T-helper 2 cell treated with Interferon-gamma antibody and Interleukin-4, amounts not matched to agents 100 ng/mL and 5 ng/mL, for 36 hours (primary cell): ENCODE measurements around the gene XIRP2. TPM values are rescaled to one million over a fixed set of nuclear protein-coding genes. Genes with fewer than 3 reads are reported as not detected.
"Not testable (repeated sequence)": the region's sequence is repeated elsewhere in the genome, so short reads cannot be mapped to it uniquely, and the experiment has no call there.

Experiments used
- intact Hi-C: fragments of 100-400 bp; cut with micrococcal nuclease; formaldehyde crosslinking; loops from one replicate; pipeline ENCODE4 v1.15.1; 2023
- total RNA-seq: library from RNA; stranded (reverse); gene quantifications from 2 replicates; pipeline ENCODE4 v1.2.3, GENCODE V29; 2022

The XIRP2 gene
- total RNA-seq, 1 donor from 2014 or later: not detected

- intact Hi-C loops: no loop called here
Measured at GRCh38 chr2:167049659-167050058, 161.4 kb downstream of the XIRP2 start.

GRCh38 chr2:167052825-167053224, 164.5 kb downstream of the XIRP2 start:
- intact Hi-C loops: no loop called here

GRCh38 chr2:167054881-167055280, 166.6 kb downstream of the XIRP2 start:
- intact Hi-C loops: no loop called here

- intact Hi-C loops: no loop called here
Measured at GRCh38 chr2:167057446-167057845, 169.2 kb downstream of the XIRP2 start.

GRCh38 chr2:167059173-167059572, 170.9 kb downstream of the XIRP2 start:
- intact Hi-C loops: no loop called here

GRCh38 chr2:167069855-167070254, 181.6 kb downstream of the XIRP2 start:
- intact Hi-C loops: no loop called here

GRCh38 chr2:167075708-167076107, 187.4 kb downstream of the XIRP2 start:
- intact Hi-C loops: not testable (repeated sequence)

GRCh38 chr2:167098931-167099330, 210.7 kb downstream of the XIRP2 start:
- intact Hi-C loops: not testable (repeated sequence)

GRCh38 chr2:167100506-167100905, 212.2 kb downstream of the XIRP2 start:
- intact Hi-C loops: no loop called here

- intact Hi-C loops: no loop called here
Measured at GRCh38 chr2:167103028-167103756, 214.9 kb downstream of the XIRP2 start.

- intact Hi-C loops: no loop called here
Measured at GRCh38 chr2:167103757-167104133, 215.5 kb downstream of the XIRP2 start.

GRCh38 chr2:167104691-167105090, 216.4 kb downstream of the XIRP2 start:
- intact Hi-C loops: no loop called here

GRCh38 chr2:167109682-167110081, 221.4 kb downstream of the XIRP2 start:
- intact Hi-C loops: not testable (repeated sequence)

- intact Hi-C loops: no loop called here
Measured at GRCh38 chr2:167110345-167110744, 222.1 kb downstream of the XIRP2 start.

- intact Hi-C loops: no loop called here
Measured at GRCh38 chr2:167114018-167114417, 225.7 kb downstream of the XIRP2 start.

GRCh38 chr2:167115541-167115940, 227.3 kb downstream of the XIRP2 start:
- intact Hi-C loops: no loop called here

GRCh38 chr2:167122389-167122788, 234.1 kb downstream of the XIRP2 start:
- intact Hi-C loops: no loop called here

- intact Hi-C loops: no loop called here
Measured at GRCh38 chr2:167126165-167126564, 237.9 kb downstream of the XIRP2 start.

- intact Hi-C loops: no loop called here
Measured at GRCh38 chr2:167127135-167127534, 238.9 kb downstream of the XIRP2 start.

- intact Hi-C loops: no loop called here
Measured at GRCh38 chr2:167128130-167128529, 239.8 kb downstream of the XIRP2 start.

GRCh38 chr2:167132066-167132465, 243.8 kb downstream of the XIRP2 start:
- intact Hi-C loops: no loop called here

GRCh38 chr2:167132906-167133555, 244.8 kb downstream of the XIRP2 start:
- intact Hi-C loops: no loop called here

- intact Hi-C loops: no loop called here
Measured at GRCh38 chr2:167133614-167134013, 245.3 kb downstream of the XIRP2 start.
